ENCODE measurements around the gene IL24.

The IL24 gene

DNA sequence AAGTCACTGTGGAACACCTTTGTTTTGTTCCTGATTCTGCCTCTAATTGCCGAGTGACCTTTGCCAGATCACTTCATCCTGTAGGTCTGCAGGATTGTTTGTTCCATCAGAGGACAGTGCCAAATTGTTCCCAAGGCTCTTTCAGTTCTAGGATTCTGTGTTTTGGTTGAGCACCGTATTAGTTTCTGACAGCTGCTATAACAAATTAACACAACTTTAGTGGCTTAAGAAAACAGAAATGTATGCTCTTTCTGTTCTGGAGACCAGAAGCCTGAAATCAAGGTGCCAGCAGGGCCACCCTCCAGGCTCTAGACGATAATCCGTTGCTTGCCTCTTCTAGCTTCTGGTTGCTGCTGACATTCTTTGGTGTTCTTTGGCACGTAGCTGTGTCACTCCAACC is 52.4 kb downstream of the IL24 start:
- no peaks in the 10 kb centered on the region for H3K27me3 ChIP-seq (ENCODE audit: control insufficient read depth, insufficient read depth, low read length, poor library complexity, severe bottlenecking)
- 94 to 95% methylated on average over 5 of the region's 5 CpGs for WGBS, 2 experiments
- no peak overlapping the region for H3K27ac ChIP-seq (ENCODE audit: insufficient read depth, low read depth, low read length, poor library complexity, severe bottlenecking)
- no peaks in the 10 kb centered on the region for H3K4me1 ChIP-seq (ENCODE audit: control insufficient read depth, insufficient read depth, low read length)
- H3K9me3 ChIP-seq (ENCODE audit: control insufficient read depth, low read length) = no peaks in the 10 kb centered on the region
- no peak overlapping the region for H3K4me3 ChIP-seq (ENCODE audit: insufficient read depth, low read depth, low read length)
- no peaks in the 10 kb centered on the region for H3K36me3 ChIP-seq (ENCODE audit: control insufficient read depth, insufficient read depth, low read length)

DNA sequence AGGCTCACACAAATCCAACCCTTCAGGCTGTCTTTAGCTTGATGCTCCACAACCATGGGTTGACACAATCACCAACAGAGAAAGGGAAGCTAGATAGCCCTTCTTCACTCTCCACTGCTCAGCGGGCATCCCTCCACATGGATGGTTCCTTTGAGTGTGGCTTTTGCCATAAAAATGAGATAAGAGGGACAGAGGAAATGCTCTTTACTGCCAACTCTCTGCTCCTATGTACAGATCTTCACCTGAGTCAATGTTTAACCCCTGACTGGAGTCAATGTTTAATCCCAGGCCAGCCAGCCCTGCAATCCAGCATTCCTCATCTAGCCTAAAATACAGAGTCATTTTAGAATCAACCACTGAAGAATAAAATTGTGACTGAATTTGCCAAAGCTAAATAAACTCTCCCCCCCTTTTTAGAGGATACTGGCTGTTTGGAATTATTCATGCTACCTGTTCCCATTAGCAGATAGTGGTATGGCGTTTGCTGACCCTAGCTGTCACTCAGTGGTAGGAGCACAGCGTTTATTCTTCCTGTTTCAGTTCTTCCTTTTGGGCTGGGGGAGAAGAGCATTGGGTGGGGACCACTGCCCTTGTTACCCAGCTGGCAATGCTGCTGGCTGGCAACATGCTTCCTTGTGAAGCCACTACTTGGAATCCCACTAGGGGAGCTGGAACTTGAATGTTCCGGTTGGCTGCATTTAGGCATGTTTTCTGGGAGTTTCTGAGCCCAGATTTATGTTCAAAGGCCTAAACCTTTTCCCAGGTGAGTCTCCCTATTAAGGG is 54.3 kb downstream of the IL24 start:
- 92 to 93% methylated on average over 4 of the region's 4 CpGs for WGBS, 2 experiments
- Histone ChIP-seq H3K36me3 (ENCODE audit: control insufficient read depth, insufficient read depth, low read length) (no peaks in the 10 kb centered on the region), H3K27me3 (ENCODE audit: control insufficient read depth, insufficient read depth, low read length, poor library complexity, severe bottlenecking) (no peaks in the 10 kb centered on the region), H3K9me3 (ENCODE audit: control insufficient read depth, low read length) (no peaks in the 10 kb centered on the region), H3K4me3 (ENCODE audit: insufficient read depth, low read depth, low read length) (no peak overlapping the region), H3K27ac (ENCODE audit: insufficient read depth, low read depth, low read length, poor library complexity, severe bottlenecking) (no peak overlapping the region), H3K4me1 (ENCODE audit: control insufficient read depth, insufficient read depth, low read length) (peaks cover 5% of the 10 kb centered on the region)

DNA sequence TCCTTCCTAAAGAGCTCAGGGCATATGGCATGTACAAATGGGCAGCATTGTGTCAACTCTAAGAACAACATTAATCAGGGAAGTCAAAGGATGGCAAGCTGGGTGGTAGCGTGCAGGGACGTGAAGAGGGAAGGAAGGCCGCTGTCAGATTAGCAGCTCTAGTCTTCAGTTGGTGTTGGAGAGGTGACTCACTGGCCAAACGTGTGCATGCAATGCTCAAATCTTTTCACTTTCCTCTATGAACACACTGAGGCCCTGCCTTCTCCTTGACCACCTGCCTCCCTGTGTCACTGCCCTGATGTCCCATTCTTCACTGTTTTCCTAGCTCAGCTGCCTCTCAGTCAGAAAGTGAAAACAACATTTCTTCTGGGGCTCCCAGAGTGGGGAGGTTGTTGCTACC is 54.9 kb downstream of the IL24 start:
- H3K27ac ChIP-seq (ENCODE audit: insufficient read depth, low read depth, low read length, poor library complexity, severe bottlenecking) = no peak overlapping the region
- H3K27me3 ChIP-seq (ENCODE audit: control insufficient read depth, insufficient read depth, low read length, poor library complexity, severe bottlenecking) = no peaks in the 10 kb centered on the region

DNA sequence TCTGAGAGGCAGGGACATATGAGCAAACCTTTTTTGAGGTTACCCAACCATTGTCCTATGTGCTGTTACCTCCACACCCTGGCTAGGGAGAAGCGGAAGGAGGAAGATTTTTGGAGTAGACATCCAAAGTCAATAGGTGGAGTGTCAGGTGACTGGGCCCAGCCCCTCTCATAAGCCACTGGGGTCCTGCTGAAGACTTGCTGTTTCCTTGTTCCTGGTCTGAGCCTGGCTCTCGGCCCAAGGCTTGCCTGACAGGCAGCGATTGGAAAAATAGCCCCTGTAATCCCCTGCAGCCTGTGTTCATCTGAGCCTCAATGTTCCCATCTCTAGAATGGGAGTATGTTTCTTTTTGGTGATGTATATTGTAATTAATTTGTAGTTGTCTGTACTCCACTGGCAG is 55.9 kb downstream of the IL24 start:
- WGBS, 2 experiments = 88 to 90% methylated on average over 3 of the region's 3 CpGs
- Histone ChIP-seq H3K4me1 (ENCODE audit: control insufficient read depth, insufficient read depth, low read length) (peaks cover 5% of the 10 kb centered on the region), H3K27ac (ENCODE audit: insufficient read depth, low read depth, low read length, poor library complexity, severe bottlenecking) (no peak overlapping the region), H3K27me3 (ENCODE audit: control insufficient read depth, insufficient read depth, low read length, poor library complexity, severe bottlenecking) (no peaks in the 10 kb centered on the region), H3K9me3 (ENCODE audit: control insufficient read depth, low read length) (no peaks in the 10 kb centered on the region), H3K4me3 (ENCODE audit: insufficient read depth, low read depth, low read length) (no peak overlapping the region), H3K36me3 (ENCODE audit: control insufficient read depth, insufficient read depth, low read length) (no peaks in the 10 kb centered on the region)

More for the DNA sequence above, 54.9 kb downstream of the IL24 start:
- WGBS, 2 experiments = 88 to 89% methylated on average over 4 of the region's 4 CpGs
- Histone ChIP-seq H3K9me3 (ENCODE audit: control insufficient read depth, low read length) (no peaks in the 10 kb centered on the region), H3K4me1 (ENCODE audit: control insufficient read depth, insufficient read depth, low read length) (peaks cover 5% of the 10 kb centered on the region), H3K4me3 (ENCODE audit: insufficient read depth, low read depth, low read length) (no peak overlapping the region), H3K36me3 (ENCODE audit: control insufficient read depth, insufficient read depth, low read length) (no peaks in the 10 kb centered on the region)

DNA sequence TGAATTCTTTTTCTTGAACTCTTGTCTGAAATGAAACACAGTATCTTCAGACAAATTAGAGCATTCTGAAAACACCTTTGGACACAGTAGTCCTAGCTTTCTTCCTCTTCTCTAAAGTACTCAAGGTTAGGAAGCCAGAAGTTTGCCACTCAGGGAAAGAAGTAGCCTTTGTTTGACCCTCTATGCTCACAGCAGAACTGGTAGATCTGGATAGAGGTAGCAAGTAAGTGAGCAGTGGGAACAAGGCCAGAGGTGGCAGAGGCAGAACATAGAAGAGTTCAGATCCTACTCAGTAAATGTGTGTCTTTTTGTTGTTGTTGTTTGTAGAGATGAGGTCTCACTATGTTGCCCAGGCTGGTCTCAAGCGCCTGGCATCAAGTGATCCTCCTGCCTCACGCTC is 56.4 kb downstream of the IL24 start:
- H3K27me3 ChIP-seq (ENCODE audit: control insufficient read depth, insufficient read depth, low read length, poor library complexity, severe bottlenecking) = no peaks in the 10 kb centered on the region
- no peak overlapping the region for H3K27ac ChIP-seq (ENCODE audit: insufficient read depth, low read depth, low read length, poor library complexity, severe bottlenecking)

More for the DNA sequence above, 56.4 kb downstream of the IL24 start:
- Histone ChIP-seq H3K4me3 (ENCODE audit: insufficient read depth, low read depth, low read length) (no peak overlapping the region), H3K4me1 (ENCODE audit: control insufficient read depth, insufficient read depth, low read length) (peaks cover 5% of the 10 kb centered on the region), H3K9me3 (ENCODE audit: control insufficient read depth, low read length) (no peaks in the 10 kb centered on the region), H3K36me3 (ENCODE audit: control insufficient read depth, insufficient read depth, low read length) (no peaks in the 10 kb centered on the region)
- WGBS, 2 experiments = 94 to 96% methylated on average over 2 of the region's 2 CpGs

Data from ectodermal cell (in vitro differentiated cells).